Mesendoderm (in vitro differentiated cells): ENCODE data around the gene ZNF646.

Experiments used
- DNase-seq: peaks from one replicate; pipeline ENCODE4 v3.0.0; 2013
- H2AK5ac ChIP-seq: 2 replicates; pipeline ENCODE4 v1.6.1; 2013; ENCODE audit warnings: low read length, inconsistent platforms
- H2BK120ac ChIP-seq: 2 replicates; pipeline ENCODE4 v1.6.1; 2013; ENCODE audit warnings: low read depth, mild to moderate bottlenecking, low read length, moderate library complexity, mixed read lengths
- H2BK15ac ChIP-seq: replicated peaks from 2 replicates; pipeline ENCODE4 v1.6.1; 2013; ENCODE audit warnings: low read depth, mild to moderate bottlenecking, moderate library complexity
- H2BK5ac ChIP-seq: 2 replicates; pipeline ENCODE4 v1.6.1; 2013; ENCODE audit warnings: low read length, inconsistent platforms
- H3K18ac ChIP-seq: 2 replicates; pipeline ENCODE4 v1.6.1; 2013; ENCODE audit warnings: mild to moderate bottlenecking, low read length, mixed read lengths
- H3K23ac ChIP-seq: one replicate; pipeline ENCODE4 v1.6.1; 2013; ENCODE audit warnings: low read length
- H3K27ac ChIP-seq: 2 replicates; pipeline ENCODE4 v1.5.1; 2013; ENCODE audit warnings: low read depth, mild to moderate bottlenecking, inconsistent platforms, low read length, moderate library complexity
- H3K27me3 ChIP-seq: 2 replicates; pipeline ENCODE4 v1.6.1; 2013; ENCODE audit warnings: low read length, control low read depth, mild to moderate bottlenecking, inconsistent platforms; ENCODE audit not compliant: insufficient read depth, poor library complexity
- H3K36me3 ChIP-seq: 2 replicates; pipeline ENCODE4 v1.6.1; 2013; ENCODE audit warnings: low read length, inconsistent platforms; ENCODE audit not compliant: control insufficient read depth, insufficient read depth
- H3K4ac ChIP-seq: one replicate; pipeline ENCODE4 v1.6.1; 2013; ENCODE audit warnings: low read depth, mild to moderate bottlenecking, low read length, moderate library complexity
- H3K4me1 ChIP-seq: 2 replicates; pipeline ENCODE4 v1.6.1; 2013; ENCODE audit warnings: low read depth, low read length, inconsistent platforms; ENCODE audit not compliant: control insufficient read depth
- H3K4me2 ChIP-seq: 2 replicates; pipeline ENCODE4 v1.6.1; 2013; ENCODE audit warnings: low read length
- H3K4me3 ChIP-seq: 2 replicates; pipeline ENCODE4 v1.5.1; 2013; ENCODE audit warnings: mild to moderate bottlenecking, low read length
- H3K56ac ChIP-seq: one replicate; pipeline ENCODE4 v1.6.1; 2013; ENCODE audit warnings: low read length
- H3K79me1 ChIP-seq: 2 replicates; pipeline ENCODE4 v1.6.1; 2013; ENCODE audit warnings: low read length, inconsistent platforms
- H3K79me2 ChIP-seq: 2 replicates; pipeline ENCODE4 v1.6.1; 2013; ENCODE audit warnings: mild to moderate bottlenecking, low read length; ENCODE audit not compliant: control insufficient read depth, insufficient read depth
- H3K9ac ChIP-seq: 2 replicates; pipeline ENCODE4 v1.6.1; 2013; ENCODE audit warnings: low read length, inconsistent platforms
- H4K5ac ChIP-seq: one replicate; pipeline ENCODE4 v1.6.1; 2013; ENCODE audit warnings: low read length
- H4K8ac ChIP-seq: one replicate; pipeline ENCODE4 v1.6.1; 2013; ENCODE audit warnings: low read depth, mild to moderate bottlenecking, control low read depth, low read length, moderate library complexity
- WGBS: extraction: QIAGEN DNeasy Blood & Tissue Kit; methylation state at CpG from one replicate; pipeline ENCODE4 v1.1.7; 2013; ENCODE audit warnings: low lambda C conversion rate, missing lambda C conversion rate; ENCODE audit not compliant: insufficient coverage; ENCODE audit errors: extremely low coverage; 5-methylcytosine and 5-hydroxymethylcytosine counted together

ZNF646 gene

GRCh38 chr16:31087481-31087880 lies 13.3 kb downstream of the ZNF646 start:
- H3K27me3 ChIP-seq: no peaks in the 10 kb centered on the region
- peaks cover 6% of the 10 kb centered on the region for H3K36me3 ChIP-seq
- no CpG with 5 or more reads among the region's 8 CpGs for WGBS
- no peak overlapping the region for H3K27ac ChIP-seq
- no peak overlapping the region for H3K4me2 ChIP-seq
- no peak overlapping the region for H3K9ac ChIP-seq
- no peaks in the 10 kb centered on the region for H3K4me1 ChIP-seq
- peaks cover 4% of the 10 kb centered on the region for H3K79me1 ChIP-seq
- no peaks in the 10 kb centered on the region for H3K79me2 ChIP-seq
- no peak overlapping the region for H2AK5ac ChIP-seq
- DNase-seq: no peak
- no peak overlapping the region for H4K5ac ChIP-seq
- no peak overlapping the region for H2BK5ac ChIP-seq
- H2BK15ac ChIP-seq: no peak overlapping the region
- no peak overlapping the region for H3K4ac ChIP-seq
- H3K4me3 ChIP-seq: no peak overlapping the region
- H3K56ac ChIP-seq: no peak overlapping the region
- H4K8ac ChIP-seq: no peak overlapping the region
- no peak overlapping the region for H3K18ac ChIP-seq
- no peak overlapping the region for H3K23ac ChIP-seq
- no peak overlapping the region for H2BK120ac ChIP-seq

- Histone ChIP-seq H3K36me3 (peaks cover 6% of the 10 kb centered on the region), H3K4ac (no peak overlapping the region), H3K79me1 (peaks cover 6% of the 10 kb centered on the region), H2BK15ac (no peak overlapping the region), H2BK120ac (no peak overlapping the region), H3K23ac (no peak overlapping the region), H3K79me2 (no peaks in the 10 kb centered on the region), H3K4me3 (no peak overlapping the region), H2AK5ac (no peak overlapping the region), H3K18ac (no peak overlapping the region), H2BK5ac (no peak overlapping the region), H3K4me2 (no peak overlapping the region), H4K5ac (no peak overlapping the region), H3K4me1 (no peaks in the 10 kb centered on the region), H3K27ac (no peak overlapping the region), H3K9ac (no peak overlapping the region), H3K27me3 (no peaks in the 10 kb centered on the region), H4K8ac (no peak overlapping the region), H3K56ac (no peak overlapping the region)
- DNase-seq: no peak
- no CpG with 5 or more reads among the region's 5 CpGs for WGBS
These were observed 13.7 kb downstream of the ZNF646 start for GRCh38 chr16:31087971-31088370.

- no peak within 1 kb of the TSS for H2BK120ac ChIP-seq
- H3K27ac ChIP-seq: no peak within 1 kb of the TSS
- no peaks in the 10 kb centered on the region for H3K27me3 ChIP-seq
These were observed 14.4 kb downstream of the ZNF646 start, which contains the start of gene PRSS53 for GRCh38 chr16:31088459-31089183. Gene PRSS53 (minus strand): TSS chr16:31088943. CDS start chr16:31088809, 134 bp downstream.

GRCh38 chr16:31089199-31089598 lies 15.0 kb downstream of the ZNF646 start:
- no peak overlapping the region for H3K9ac ChIP-seq
- no peak overlapping the region for H3K4me2 ChIP-seq
- WGBS: no CpG with 5 or more reads among the region's 8 CpGs
- H3K27me3 ChIP-seq: no peaks in the 10 kb centered on the region
- no peak overlapping the region for H3K27ac ChIP-seq
- no peak for DNase-seq
- H3K18ac ChIP-seq: no peak overlapping the region
- H3K4ac ChIP-seq: no peak overlapping the region
- H3K23ac ChIP-seq: no peak overlapping the region
- peaks cover 4% of the 10 kb centered on the region for H3K79me2 ChIP-seq
- H2AK5ac ChIP-seq: no peak overlapping the region
- no peaks in the 10 kb centered on the region for H3K4me1 ChIP-seq
- H2BK120ac ChIP-seq: no peak overlapping the region
- peaks cover 11% of the 10 kb centered on the region for H3K79me1 ChIP-seq
- no peak overlapping the region for H4K8ac ChIP-seq
- no peak overlapping the region for H3K56ac ChIP-seq
- peaks cover 6% of the 10 kb centered on the region for H3K36me3 ChIP-seq
- no peak overlapping the region for H4K5ac ChIP-seq
- H3K4me3 ChIP-seq: no peak overlapping the region
- H2BK5ac ChIP-seq: no peak overlapping the region
- H2BK15ac ChIP-seq: no peak overlapping the region

More at GRCh38 chr16:31088459-31089183, 14.4 kb downstream of the ZNF646 start, which contains the start of gene PRSS53:
- Histone ChIP-seq H3K36me3 (peaks cover 6% of the 10 kb centered on the region), H3K4ac (no peak within 1 kb of the TSS), H2BK15ac (no peak within 1 kb of the TSS), H3K23ac (no peak within 1 kb of the TSS), H3K56ac (no peak within 1 kb of the TSS), H3K79me2 (peaks cover 2% of the 10 kb centered on the region), H4K5ac (no peak within 1 kb of the TSS), H2AK5ac (no peak within 1 kb of the TSS), H3K79me1 (peaks cover 8% of the 10 kb centered on the region), H3K4me1 (no peaks in the 10 kb centered on the region), H4K8ac (no peak within 1 kb of the TSS), H3K4me3 (no peak within 1 kb of the TSS), H3K18ac (no peak within 1 kb of the TSS), H3K9ac (no peak within 1 kb of the TSS), H3K4me2 (no peak within 1 kb of the TSS), H2BK5ac (no peak within 1 kb of the TSS)
- WGBS: no CpG with 5 or more reads among the region's 15 CpGs
- DNase-seq: no peak

- no peak overlapping the region for H2AK5ac ChIP-seq
- no peaks in the 10 kb centered on the region for H3K27me3 ChIP-seq
- H3K79me1 ChIP-seq: peaks cover 11% of the 10 kb centered on the region
- no peaks in the 10 kb centered on the region for H3K4me1 ChIP-seq
- no peak overlapping the region for H3K4me3 ChIP-seq
- H4K8ac ChIP-seq: no peak overlapping the region
- no peak overlapping the region for H3K4ac ChIP-seq
- H3K4me2 ChIP-seq: no peak overlapping the region
- no peak overlapping the region for H3K9ac ChIP-seq
- no peak overlapping the region for H4K5ac ChIP-seq
- WGBS: no CpG with 5 or more reads among the region's 2 CpGs
- H2BK5ac ChIP-seq: no peak overlapping the region
- H2BK120ac ChIP-seq: no peak overlapping the region
- no peak overlapping the region for H3K23ac ChIP-seq
- no peak overlapping the region for H2BK15ac ChIP-seq
- peaks cover 5% of the 10 kb centered on the region for H3K79me2 ChIP-seq
- H3K36me3 ChIP-seq: peaks cover 6% of the 10 kb centered on the region
- no peak for DNase-seq
- no peak overlapping the region for H3K27ac ChIP-seq
- no peak overlapping the region for H3K18ac ChIP-seq
- no peak overlapping the region for H3K56ac ChIP-seq
These were observed 16.3 kb downstream of the ZNF646 start for GRCh38 chr16:31090540-31090939.

- H3K4me1 ChIP-seq: no peaks in the 10 kb centered on the region
- no peak overlapping the region for H3K56ac ChIP-seq
- H2BK5ac ChIP-seq: no peak overlapping the region
- no peak overlapping the region for H2BK15ac ChIP-seq
- no peak overlapping the region for H3K9ac ChIP-seq
- no peak overlapping the region for H3K4me3 ChIP-seq
- peaks cover 6% of the 10 kb centered on the region for H3K36me3 ChIP-seq
- no peak overlapping the region for H2BK120ac ChIP-seq
- no peak overlapping the region for H4K8ac ChIP-seq
- peaks cover 5% of the 10 kb centered on the region for H3K79me2 ChIP-seq
- no peak overlapping the region for H3K23ac ChIP-seq
- WGBS: no CpG with 5 or more reads among the region's 5 CpGs
- H3K27ac ChIP-seq: no peak overlapping the region
- no peak overlapping the region for H3K4me2 ChIP-seq
- H3K18ac ChIP-seq: no peak overlapping the region
- H3K4ac ChIP-seq: no peak overlapping the region
- peaks cover 11% of the 10 kb centered on the region for H3K79me1 ChIP-seq
- H2AK5ac ChIP-seq: no peak overlapping the region
- H4K5ac ChIP-seq: no peak overlapping the region
- DNase-seq: no peak
- H3K27me3 ChIP-seq: no peaks in the 10 kb centered on the region
These were observed 18.1 kb downstream of the ZNF646 start for GRCh38 chr16:31092330-31092729.
